Right lobe of liver (tissue), 4 donors: Measurements from ENCODE around the gene VPS37C.

Source experiments
- CTCF ChIP-seq, 4 donors: fragments of 200-600 bp in 3 of 4; fragments of 450-650 bp in 1 of 4; IDR thresholded peaks; one replicate each; pipeline versions ENCODE4 v1.5.1 to v1.8.0; 2016 to 2022; ENCODE audit warnings: antibody characterized with exemption in 4 of 4, mild to moderate bottlenecking in 2 of 4
- POLR2A ChIP-seq: fragments of 450-650 bp; IDR thresholded peaks from one replicate; pipeline ENCODE4 v1.6.1; 2017; ENCODE audit warnings: antibody characterized with exemption, mild to moderate bottlenecking
- donor health status: DM: no; HTN: no; CAD: no.
- donor health status: DM: no; HTN: no; CAD: no.
- donor health status: DM: no; HTN: yes; CAD: no.

- TF ChIP-seq CTCF (IDR thresholded peaks at IDR 0.05) (no peak), POLR2A (no peak)
Observed at GRCh38 chr11:61106894-61107470, 54.2 kb downstream of the VPS37C start.
